Left renal cortex interstitium (tissue), 4 donors: ENCODE results near the gene CLDN2. TPM values are rescaled to one million over a fixed set of nuclear protein-coding genes. Genes with fewer than 3 reads are reported as not detected.
"Not testable (repeated sequence)": the region's sequence is repeated elsewhere in the genome, so short reads cannot be mapped to it uniquely, and the experiment has no call there.

Source experiments
- DNase-seq, 4 donors: peaks; one replicate each; pipeline ENCODE4 v3.0.0-alpha.2; 2013; ENCODE audit warnings: low read depth in 4 of 4, low spot score in 2 of 4, missing footprints in 1 of 4
- polyA plus RNA-seq, 4 donors: library from polyadenylated mRNA; unstranded; fragments of 120-200 nt; gene quantifications; one replicate each; pipeline ENCODE4 v1.2.1, GENCODE V29; 2013; ENCODE audit not compliant: insufficient read length in 4 of 4

CLDN2 gene
- polyA plus RNA-seq: 10 to 100 TPM; 42.3 to 77.1 (median 58.4) TPM

- no peak for DNase-seq
Observed at GRCh38 chrX:106919932-106920452, at the start of gene CLDN2. Gene CLDN2, plus strand, starts transcription at chrX:106920402. Its CDS starts 7,827 bp downstream, at chrX:106928229.

DNA sequence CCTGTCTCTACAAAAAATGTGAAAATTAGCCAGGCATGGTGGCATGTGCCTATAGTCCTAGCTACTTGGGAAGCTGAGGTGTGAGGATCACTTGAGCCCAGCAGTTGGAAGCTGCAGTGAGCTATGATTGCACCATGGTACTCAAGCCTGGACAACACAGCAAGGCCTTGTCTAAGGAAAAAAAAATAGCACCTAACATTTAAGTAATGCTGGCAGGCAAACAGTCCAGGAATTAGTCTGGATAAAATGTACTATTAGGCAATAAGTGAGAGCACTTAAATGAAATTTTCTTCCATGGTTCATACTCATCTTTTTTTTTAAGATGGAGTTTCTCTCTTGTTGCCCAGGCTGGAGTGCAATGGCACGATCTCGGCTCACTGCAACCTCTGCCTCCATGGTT lies 47.4 kb upstream of the CLDN2 start:
- not testable (repeated sequence) for DNase-seq

DNA sequence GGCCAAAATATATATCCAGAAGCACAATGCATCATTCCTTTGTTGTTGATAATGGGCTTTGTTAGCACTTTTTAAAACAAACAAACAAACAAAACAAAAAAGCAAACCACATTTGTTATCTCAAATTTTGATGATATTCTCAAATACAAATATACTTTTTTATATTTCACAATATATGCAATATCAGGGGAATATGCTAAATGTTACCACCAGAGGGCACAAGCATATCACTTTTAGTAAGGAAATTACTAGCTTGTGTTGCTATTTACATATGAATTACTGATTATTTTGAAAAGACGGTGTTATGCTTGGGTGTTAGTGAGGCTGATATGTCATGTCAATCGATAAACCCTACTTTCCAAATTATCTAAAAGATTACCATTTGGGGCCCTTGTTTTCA lies 46.1 kb upstream of the CLDN2 start:
- no peak for DNase-seq

GRCh38 chrX:106875151-106875550 lies 45.1 kb upstream of the CLDN2 start:
- DNase-seq: no peak

GRCh38 chrX:106889468-106889867 lies 30.7 kb upstream of the CLDN2 start:
- DNase-seq: no peak

- DNase-seq: no peak
Observed at GRCh38 chrX:106891762-106892460, 28.3 kb upstream of the CLDN2 start.

DNA sequence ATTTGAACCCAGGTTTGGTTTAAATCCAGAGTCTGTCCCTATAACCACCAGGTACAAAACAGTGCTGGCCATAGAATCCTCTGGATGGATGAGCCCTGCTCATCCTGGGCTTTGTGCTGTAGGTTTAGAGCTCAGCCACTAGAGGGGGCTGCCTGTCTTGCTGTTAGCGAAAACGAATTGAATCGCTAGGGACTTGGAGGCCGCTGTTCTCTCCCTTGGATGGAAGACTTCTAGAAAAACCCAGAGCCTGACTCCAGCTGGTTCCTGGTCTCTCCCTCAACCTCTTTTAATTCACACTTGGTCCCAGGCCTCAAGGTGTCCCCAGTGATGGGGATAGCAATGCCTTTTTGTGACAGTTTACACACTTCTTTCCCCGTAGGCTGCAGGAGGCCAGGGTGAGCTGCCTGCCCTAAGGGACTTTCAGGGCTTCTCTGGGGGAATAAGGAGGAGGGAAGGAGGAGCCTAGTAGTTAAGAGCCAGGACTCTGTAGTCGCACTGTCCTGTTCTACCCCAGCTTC lies 25.8 kb upstream of the CLDN2 start:
- DNase-seq: peak in 2 of 4 donors; percentile 21 to 29

DNA sequence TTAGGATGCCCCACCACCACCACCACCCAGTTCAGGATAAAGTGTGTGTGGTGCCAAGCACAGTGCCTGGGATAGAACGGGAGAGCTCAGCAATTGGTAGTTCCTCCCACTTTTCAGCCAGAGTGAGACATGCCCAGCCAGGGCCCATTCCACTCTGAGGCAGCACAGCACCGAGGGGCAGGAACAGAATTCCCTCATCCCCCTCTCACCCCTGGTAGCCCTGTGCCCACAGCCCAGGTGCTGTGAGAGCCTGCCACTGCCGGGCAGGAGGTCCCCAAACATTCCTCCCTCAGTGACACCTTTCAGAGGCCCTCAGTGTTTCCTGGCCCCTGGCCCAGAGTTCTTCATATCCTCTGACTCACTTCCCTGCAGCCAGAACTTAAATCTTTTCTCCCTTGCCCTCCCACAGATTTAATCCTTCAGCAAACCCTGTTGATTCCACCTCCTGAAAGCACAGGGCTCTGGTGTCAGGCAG lies 25.2 kb upstream of the CLDN2 start:
- DNase-seq: no peak

DNA sequence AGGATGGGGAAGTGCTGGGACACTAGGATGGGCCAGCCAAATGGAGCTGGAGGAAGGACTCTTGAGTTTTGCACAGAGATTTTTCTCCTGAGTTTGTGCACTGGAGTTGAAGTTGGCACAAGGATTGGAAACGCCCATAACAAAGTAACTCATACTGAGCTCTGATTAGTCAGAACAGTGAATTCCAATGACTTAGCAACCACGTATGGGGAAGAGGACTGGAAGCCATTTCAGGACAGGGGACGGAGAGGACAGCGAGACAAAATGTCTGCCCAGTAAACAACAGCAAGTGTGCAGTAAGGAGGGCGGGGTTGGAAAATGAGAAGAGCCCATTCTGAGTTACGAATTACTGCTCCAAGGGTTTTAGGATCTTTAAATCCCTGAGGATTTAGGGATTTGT lies 22.9 kb upstream of the CLDN2 start:
- DNase-seq: no peak

- no peak for DNase-seq
Observed at GRCh38 chrX:106898462-106898861, 21.7 kb upstream of the CLDN2 start.

DNA sequence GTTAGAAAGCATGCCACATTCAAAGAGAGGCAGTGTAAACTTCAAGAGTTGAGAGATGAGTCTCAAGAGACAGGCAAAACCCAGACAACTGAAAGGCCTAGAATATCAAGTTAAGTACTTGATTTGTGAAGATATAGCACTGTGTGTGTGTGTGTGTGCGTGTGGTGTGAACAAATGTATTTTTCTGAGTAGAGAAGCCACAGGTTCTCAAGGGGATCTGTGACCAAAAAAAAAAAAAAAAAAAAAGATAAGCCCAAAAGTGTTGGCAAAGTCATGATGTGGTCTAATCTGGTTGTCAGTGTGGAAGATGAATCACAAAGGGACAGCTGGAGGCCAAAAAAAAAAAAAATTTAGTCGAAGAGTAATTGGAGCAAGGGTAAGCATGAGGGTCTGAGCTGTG lies 20.9 kb upstream of the CLDN2 start:
- no peak for DNase-seq

- DNase-seq: no peak
Observed at GRCh38 chrX:106899841-106900240, 20.4 kb upstream of the CLDN2 start.

- DNase-seq: no peak
Observed at GRCh38 chrX:106901341-106901740, 18.9 kb upstream of the CLDN2 start.

- DNase-seq: no peak
Observed at GRCh38 chrX:106901781-106902219, 18.4 kb upstream of the CLDN2 start.

DNA sequence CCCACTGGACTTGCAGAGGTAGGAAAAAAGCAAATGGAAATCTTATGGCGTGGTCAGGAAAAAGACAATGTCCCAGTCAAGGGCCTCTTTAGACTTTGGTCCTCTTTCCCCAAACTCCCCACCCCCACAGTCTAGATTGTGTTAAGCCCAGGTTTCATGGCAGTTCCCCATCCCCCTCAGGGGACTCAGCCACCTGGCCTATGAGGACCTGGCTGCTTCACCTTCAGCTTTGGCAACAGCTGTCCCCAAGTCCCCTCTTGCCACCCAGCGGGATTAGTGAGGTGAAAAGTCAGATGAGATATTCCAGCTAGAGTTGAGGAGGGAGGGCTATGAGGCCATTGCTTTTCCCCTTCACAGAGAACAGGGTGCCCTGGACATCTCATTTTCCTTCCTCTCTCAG lies 17.5 kb upstream of the CLDN2 start:
- DNase-seq: no peak

GRCh38 chrX:106903291-106903824 lies 16.8 kb upstream of the CLDN2 start, which contains the start of gene RIPPLY1:
Gene RIPPLY1, minus strand, starts transcription at chrX:106903341. Its CDS starts 54 bp downstream, at chrX:106903287.
- no peak for DNase-seq

- DNase-seq: no peak
Observed at GRCh38 chrX:106903856-106904528, 16.2 kb upstream of the CLDN2 start.

- no peak for DNase-seq
Observed at GRCh38 chrX:106905064-106905708, 15.0 kb upstream of the CLDN2 start.

DNA sequence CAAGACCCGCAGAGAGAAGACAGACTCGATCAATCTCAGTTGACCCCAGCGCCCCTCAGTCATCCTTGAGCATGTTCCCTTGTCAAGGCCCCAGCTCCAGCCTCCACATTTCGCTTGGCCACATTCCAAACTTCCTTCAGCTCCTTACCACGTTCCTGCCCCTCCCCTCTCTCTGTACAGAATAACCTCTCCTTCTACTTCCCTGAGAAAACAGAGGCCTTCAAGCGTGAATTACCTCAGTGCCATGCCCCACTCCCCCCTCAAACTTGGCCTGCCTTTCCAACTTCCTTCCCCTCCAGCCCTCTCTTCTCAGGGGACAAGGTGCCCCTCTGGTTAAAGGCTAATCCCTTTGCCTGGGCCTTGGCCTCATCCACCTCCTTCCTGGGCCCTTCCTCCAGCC lies 13.8 kb upstream of the CLDN2 start:
- DNase-seq: peak in 1 of 4 donors; percentile 43

DNA sequence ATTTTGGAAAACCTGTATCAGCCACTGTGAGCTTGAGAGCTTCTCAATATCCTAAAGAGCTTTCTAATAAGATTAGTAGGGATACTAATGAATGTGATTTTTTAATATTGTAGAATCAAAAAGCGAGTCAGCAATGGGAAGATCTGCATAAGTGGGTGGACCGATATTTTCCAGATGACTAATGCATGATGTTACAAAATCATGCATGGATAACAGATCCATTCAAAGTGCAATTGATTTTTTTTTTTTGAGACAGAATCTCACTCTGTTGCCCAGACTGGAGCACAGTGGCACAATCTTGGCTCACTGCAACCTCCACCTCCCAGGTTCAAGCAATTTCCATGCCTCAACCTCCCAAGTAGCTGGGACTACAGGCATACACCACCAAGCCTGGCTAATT lies 7.3 kb upstream of the CLDN2 start:
- no peak for DNase-seq
